SH-SY5Y (cell line): ENCODE data around the gene CCNB2.

Experiments
- GATA2 ChIP-seq: IDR thresholded peaks from 2 replicates; pipeline ENCODE4 v1.6.1; 2011; ENCODE audit warnings: mild to moderate bottlenecking, low read depth, low read length
- GATA3 ChIP-seq: IDR thresholded peaks from 2 replicates; pipeline ENCODE4 v1.6.1; 2011; ENCODE audit warnings: low read depth, mild to moderate bottlenecking, low read length, moderate library complexity

Gene CCNB2

DNA sequence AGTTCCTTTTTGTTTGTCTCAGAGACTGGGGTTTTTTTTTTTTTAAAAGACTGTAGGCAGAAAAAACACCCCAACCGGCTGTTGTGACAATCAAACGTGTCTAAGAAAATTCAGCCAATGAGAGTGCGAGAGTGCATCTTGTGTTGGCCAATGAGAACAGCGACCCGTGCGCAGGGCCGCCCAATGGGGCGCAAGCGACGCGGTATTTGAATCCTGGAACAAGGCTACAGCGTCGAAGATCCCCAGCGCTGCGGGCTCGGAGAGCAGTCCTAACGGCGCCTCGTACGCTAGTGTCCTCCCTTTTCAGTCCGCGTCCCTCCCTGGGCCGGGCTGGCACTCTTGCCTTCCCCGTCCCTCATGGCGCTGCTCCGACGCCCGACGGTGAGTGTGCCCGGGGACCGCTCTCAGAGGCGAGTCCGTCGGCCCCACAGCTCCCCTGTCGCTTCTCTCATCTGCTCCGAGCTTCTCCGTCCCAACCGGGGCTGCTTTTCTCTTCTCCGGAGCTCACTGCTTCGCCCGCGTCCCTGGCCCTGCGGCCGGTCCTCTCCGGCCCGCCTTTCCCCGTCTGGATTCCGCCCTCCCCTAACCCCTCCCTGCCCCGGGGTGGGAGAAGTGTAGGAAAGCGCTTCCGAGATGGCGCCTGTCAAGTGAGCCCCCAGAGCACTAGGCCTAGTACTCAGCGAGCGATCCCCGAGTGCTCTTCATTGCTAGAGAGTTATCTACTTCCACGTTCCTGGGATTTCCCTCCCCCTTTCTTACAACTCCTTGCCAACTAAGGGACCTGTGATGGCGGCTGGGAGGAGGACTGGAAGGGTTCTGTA, at the start of gene CCNB2:
TSS of gene CCNB2 (plus strand) at position 235 of the 821 bp plus-strand sequence. CDS start at position 358, 123 bp downstream.
- TF ChIP-seq GATA2 (no peak), GATA3 (no peak)

- no peak for TF ChIP-seq GATA3
- TF ChIP-seq GATA2, result no peak
Measured at GRCh38 chr15:59059076-59059597, 45.8 kb upstream of the CCNB2 start.

GRCh38 chr15:59060348-59060747, 44.6 kb upstream of the CCNB2 start:
- no peak for TF ChIP-seq GATA2
- TF ChIP-seq GATA3, result no peak

- TF ChIP-seq GATA2 (no peak), GATA3 (no peak)
Measured at GRCh38 chr15:59063042-59063441, 41.9 kb upstream of the CCNB2 start.

DNA sequence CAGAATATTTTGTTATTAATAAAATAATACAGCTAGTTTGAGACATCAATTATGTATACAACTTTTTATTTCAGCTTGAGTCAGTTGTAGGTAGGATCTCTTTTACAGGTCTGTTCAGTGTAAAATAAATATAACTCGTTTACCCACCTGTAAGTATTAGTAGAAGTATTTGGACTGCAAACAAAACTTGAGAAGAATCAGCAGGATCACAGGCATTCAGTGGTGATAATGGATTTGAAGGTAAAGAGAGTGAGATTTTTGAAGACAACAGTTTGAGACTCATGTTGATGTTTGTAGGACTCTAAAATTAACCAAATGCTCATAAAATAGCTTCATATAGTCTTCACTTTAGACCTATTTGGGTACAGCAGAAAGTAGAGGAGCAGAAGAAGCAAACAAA, 35.5 kb upstream of the CCNB2 start:
- no peak for TF ChIP-seq GATA2
- TF ChIP-seq GATA3, result no peak

- TF ChIP-seq GATA2, result no peak
- TF ChIP-seq GATA3, result no peak
Measured at GRCh38 chr15:59074607-59075006, 30.3 kb upstream of the CCNB2 start.

DNA sequence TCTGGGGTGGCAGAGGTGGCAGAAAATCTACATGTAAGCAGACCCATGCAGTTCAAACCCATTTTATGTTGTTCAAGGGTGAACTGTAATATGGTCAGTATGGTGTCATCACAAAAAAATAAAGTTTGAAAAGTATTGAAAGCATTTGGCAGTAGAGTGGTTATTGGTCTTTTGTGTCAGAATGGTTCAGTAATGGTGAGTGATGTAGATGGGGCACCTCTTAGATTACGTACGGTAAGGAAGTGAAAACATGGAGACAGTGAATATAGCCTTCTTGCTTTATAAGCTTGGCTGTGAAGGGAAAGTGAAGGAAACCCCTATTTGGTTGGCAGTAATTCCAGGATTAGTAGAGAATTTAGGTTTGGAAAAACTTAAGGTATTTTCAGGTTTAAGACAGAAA, 17.2 kb upstream of the CCNB2 start:
- TF ChIP-seq GATA3 (no peak), GATA2 (no peak)

GRCh38 chr15:59094077-59094476, 10.9 kb upstream of the CCNB2 start:
- TF ChIP-seq GATA3, result no peak
- TF ChIP-seq GATA2, result no peak

GRCh38 chr15:59096429-59096828, 8.5 kb upstream of the CCNB2 start:
- TF ChIP-seq GATA2 (no peak), GATA3 (no peak)

DNA sequence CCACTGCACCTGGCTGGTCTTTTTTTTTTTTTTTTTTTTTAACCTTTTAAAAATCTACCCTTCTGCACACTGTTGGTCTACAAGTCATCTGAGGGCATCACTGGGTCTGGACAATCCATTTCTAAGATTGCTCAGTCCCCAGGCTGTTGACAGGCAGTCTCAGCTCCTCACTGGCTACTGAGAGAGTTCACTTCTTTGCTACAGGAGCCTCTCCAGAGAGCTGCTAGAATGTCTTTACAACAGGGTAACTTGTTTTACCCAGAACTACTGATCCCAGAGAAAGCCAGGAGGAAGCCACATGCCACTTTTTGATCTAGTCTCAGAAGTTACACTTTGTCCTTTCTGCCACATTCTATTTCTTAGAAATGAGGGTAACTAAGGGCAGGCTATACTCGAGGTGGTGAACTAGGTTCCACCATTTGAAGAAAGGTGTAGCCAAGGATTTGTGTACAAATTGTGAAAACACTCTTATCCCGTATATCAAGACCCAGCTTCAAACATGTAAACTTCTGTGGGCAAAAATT, 5.7 kb upstream of the CCNB2 start:
- TF ChIP-seq GATA3 (no peak), GATA2 (no peak)

DNA sequence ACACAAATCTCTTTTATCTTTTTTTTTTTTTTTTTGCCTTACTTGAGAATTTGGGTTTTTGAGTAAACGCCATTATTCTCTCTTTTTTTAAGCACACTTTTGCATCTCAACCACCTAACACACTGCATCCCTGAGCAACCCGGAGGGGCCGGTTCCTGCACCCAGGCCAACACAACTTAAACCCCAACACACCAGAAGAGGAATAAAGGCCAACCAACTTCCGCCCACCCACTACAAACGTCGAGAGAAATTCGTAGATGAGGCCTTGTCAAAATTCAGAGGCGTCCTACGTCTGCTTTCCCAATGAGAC, 389 bp upstream of the CCNB2 start:
- TF ChIP-seq GATA2 (no peak), GATA3 (no peak)

DNA sequence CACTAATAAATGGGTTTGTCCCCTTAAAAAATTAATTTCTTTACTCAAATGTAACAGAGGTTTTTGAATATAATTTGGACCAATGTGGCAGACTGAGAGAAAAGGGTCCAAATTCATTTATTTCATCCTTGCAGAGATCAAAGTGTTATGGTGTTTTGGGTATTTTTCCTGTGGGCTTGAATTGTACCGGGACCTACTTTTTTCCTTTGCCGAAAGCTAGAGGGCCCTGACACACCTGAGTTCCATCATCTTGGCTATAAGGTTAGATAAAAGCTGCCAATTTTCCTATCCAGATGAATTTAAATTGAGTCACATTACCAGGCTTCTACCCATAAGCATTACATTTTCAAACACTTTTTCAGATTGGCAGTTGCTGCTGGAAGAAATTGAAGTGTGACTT, 908 bp downstream of the CCNB2 start:
- TF ChIP-seq GATA3, result no peak
- TF ChIP-seq GATA2, result no peak

- TF ChIP-seq GATA3 (no peak), GATA2 (no peak)
Measured at GRCh38 chr15:59111251-59111650, 6.3 kb downstream of the CCNB2 start.

GRCh38 chr15:59115047-59115446, 10.1 kb downstream of the CCNB2 start:
- TF ChIP-seq GATA2, result no peak
- no peak for TF ChIP-seq GATA3

- no peak for TF ChIP-seq GATA3
- TF ChIP-seq GATA2, result no peak
Measured at GRCh38 chr15:59116141-59116540, 11.2 kb downstream of the CCNB2 start.
